NCI-H82 treated with DMSO at 0.1 percent for 48 hours (cell line): ENCODE results near the gene BRD3OS.
A peak's percentile ranks its signal among the peaks of the same experiment; 100 is the strongest.

Source experiments
- DNase-seq: peaks from one replicate; lab custom pipeline; 2025; ENCODE audit not compliant: unreplicated experiment; lab: John Stamatoyannopoulos, UW

BRD3OS gene

GRCh38 chr9:134024828-134025605 is at the start of gene BRD3OS:
Gene BRD3OS, plus strand, starts transcription at chr9:134025481. Its CDS starts 1,267 bp downstream, at chr9:134026748.
- DNase-seq = peak; percentile 98

GRCh38 chr9:133975511-133975910 is 49.8 kb upstream of the BRD3OS start:
- DNase-seq = no peak

- no peak for DNase-seq
Observed at GRCh38 chr9:133976191-133976861, 49.0 kb upstream of the BRD3OS start.

- DNase-seq = no peak
Observed at GRCh38 chr9:133976887-133977286, 48.4 kb upstream of the BRD3OS start.

- DNase-seq = no peak
Observed at GRCh38 chr9:133977421-133978201, 47.7 kb upstream of the BRD3OS start.

- no peak for DNase-seq
Observed at GRCh38 chr9:133978226-133978898, 46.9 kb upstream of the BRD3OS start.

GRCh38 chr9:133978899-133979272 is 46.4 kb upstream of the BRD3OS start:
- DNase-seq = no peak

- DNase-seq = no peak
Observed at GRCh38 chr9:133979273-133979920, 45.9 kb upstream of the BRD3OS start.

- no peak for DNase-seq
Observed at GRCh38 chr9:133979921-133980863, 45.1 kb upstream of the BRD3OS start.

- DNase-seq = no peak
Observed at GRCh38 chr9:133980864-133981588, 44.3 kb upstream of the BRD3OS start.

GRCh38 chr9:133981589-133981957 is 43.7 kb upstream of the BRD3OS start:
- DNase-seq = no peak

GRCh38 chr9:133981958-133982681 is 43.2 kb upstream of the BRD3OS start:
- DNase-seq = no peak

GRCh38 chr9:133982971-133983720 is 42.1 kb upstream of the BRD3OS start:
- no peak for DNase-seq

- DNase-seq = no peak
Observed at GRCh38 chr9:133986061-133986460, 39.2 kb upstream of the BRD3OS start.

- no peak for DNase-seq
Observed at GRCh38 chr9:133986774-133987445, 38.4 kb upstream of the BRD3OS start.

- DNase-seq = no peak
Observed at GRCh38 chr9:133987446-133987788, 37.9 kb upstream of the BRD3OS start.
